Stimulated activated CD4-positive, alpha-beta T cell treated with anti-CD3 and anti-CD28 coated beads, Interleukin-4, amount 100 ng/mL, for 48 hours (primary cell): ENCODE measurements around the gene C4orf51.

Source experiments
- DNase-seq, 2 donors: peaks; one replicate each; pipeline ENCODE4 v3.0.0-alpha.2; 2020; ENCODE audit warnings: low read depth in 2 of 2

The C4orf51 gene

DNA sequence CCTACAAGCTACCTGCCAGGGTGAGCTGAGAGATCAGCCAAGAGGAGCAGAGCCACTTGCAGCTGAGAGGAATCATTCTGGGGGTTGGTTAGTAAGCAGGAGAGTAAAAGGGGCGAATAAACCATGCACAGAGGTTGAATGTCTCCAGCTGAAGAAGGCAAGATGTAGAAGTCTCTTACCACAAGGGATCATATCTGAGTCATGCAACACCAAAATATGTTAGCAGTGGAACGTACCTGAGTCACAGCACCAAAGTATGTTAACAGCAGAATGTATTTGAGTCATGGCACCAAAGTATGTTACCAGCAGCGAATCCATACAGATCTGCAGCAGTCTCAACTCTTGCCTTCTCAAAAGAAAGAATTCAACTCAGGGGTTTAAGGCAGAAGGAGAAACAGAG lies 29.9 kb downstream of the C4orf51 start:
- no peak for DNase-seq

- DNase-seq = no peak
Measured at GRCh38 chr4:145716200-145716599, 36.3 kb downstream of the C4orf51 start.

- DNase-seq = no peak
Measured at GRCh38 chr4:145716661-145717200, 36.8 kb downstream of the C4orf51 start.

GRCh38 chr4:145719752-145720624 lies 40.0 kb downstream of the C4orf51 start:
- DNase-seq = no peak

DNA sequence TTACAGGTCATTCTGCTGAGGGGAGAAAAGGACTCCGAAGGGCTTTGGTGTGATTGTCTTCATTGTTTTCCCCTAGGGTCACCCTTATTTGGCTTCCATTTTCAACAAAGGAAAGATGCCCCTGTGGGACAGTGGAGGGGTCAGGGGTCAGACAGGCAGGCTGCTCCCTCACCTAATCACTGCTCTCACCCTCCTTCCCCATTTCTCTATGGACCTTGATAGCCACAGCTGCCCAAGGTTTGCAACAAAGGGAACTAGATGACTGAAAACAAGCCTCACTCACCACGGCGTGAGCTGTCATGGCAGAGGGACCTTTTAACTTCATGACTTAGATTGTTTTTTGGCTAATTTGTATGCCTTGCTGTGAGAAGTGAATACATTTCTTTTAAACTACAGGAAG lies 40.7 kb downstream of the C4orf51 start:
- DNase-seq = no peak

GRCh38 chr4:145722561-145722960 lies 42.6 kb downstream of the C4orf51 start:
- DNase-seq = no peak

DNA sequence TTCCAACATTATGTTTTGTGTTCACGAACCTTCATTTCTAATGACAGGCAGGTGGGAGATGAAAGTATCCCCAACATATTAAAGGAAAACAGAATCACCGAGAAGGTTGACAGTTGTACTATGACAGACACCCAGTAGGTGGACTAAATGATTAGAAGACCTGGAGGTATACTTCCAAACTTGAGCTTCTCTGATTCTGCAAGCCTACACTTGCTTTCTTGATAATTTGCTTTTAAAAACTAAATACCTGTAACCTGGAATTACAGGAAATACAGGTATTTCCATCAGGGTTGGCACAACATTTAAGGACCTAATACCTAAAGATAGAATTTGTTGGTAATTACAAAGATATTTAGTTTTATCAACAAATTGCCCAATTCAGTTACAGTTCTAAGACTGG lies 43.4 kb downstream of the C4orf51 start:
- DNase-seq = no peak

GRCh38 chr4:145730026-145730425 lies 50.1 kb downstream of the C4orf51 start:
- no peak for DNase-seq

GRCh38 chr4:145731028-145731427 lies 51.1 kb downstream of the C4orf51 start:
- DNase-seq = no peak

- peak in 1 of 2 donors; percentile 14 for DNase-seq
Measured at GRCh38 chr4:145732001-145732815, 52.3 kb downstream of the C4orf51 start.

- peak; percentile 78 to 89 for DNase-seq
Measured at GRCh38 chr4:145732895-145733880, 53.2 kb downstream of the C4orf51 start.

DNA sequence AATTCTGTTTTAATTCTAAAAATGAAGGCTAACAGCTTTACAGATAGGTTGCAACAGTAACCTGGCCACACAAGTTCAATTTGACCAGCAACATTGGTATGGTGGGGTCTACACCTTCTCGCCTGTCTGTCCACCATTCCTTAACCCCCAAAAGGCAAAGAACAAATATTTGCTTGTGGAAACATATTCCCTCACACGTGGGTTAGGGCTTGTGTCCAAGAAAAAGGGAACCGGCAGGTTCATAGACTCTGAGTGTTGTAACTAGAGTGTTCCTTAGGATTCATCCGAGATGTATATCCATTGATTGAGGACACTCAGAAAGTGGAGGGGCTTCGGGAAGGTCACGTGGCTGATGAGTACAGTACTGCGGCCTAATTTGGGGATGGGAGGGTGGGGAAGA lies 54.1 kb downstream of the C4orf51 start:
- DNase-seq = no peak

DNA sequence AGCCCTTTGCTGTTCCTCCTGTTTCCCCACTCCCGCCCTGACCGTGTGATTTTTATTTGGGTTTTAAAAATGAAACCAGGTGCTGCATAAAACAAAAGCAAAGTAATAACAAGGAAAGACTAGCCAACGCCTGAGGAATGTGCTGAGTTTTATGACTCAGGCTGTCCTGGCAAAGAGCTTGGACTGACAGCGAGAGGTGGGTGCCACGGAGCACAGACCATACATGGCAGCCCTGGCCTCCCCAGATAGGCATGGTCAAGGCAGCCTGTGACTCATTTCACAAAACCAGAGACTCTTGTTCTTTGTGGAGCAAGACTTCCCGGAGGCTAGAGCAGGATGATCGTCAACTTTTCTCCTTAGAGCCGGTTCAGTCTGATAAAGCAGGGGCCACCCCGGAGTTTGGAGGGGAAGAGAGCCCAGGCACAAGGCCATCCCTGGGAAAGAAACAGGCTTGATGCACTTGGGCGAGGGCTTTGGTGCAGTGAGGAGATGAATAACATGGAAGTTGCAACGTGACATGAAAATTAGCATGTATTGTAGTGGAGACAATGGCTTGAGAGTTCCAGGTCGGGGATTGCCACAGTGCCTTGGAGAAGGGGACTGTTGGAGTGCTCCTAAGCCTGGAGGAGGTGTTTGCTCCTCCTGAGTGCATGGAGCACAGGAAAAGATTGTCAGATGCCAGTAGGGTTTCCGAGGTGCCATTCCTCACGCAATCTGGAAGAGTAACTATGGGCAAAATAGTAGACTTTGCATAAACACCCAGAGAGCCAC lies 54.8 kb downstream of the C4orf51 start:
- DNase-seq = no peak

- DNase-seq = no peak
Measured at GRCh38 chr4:145735347-145735675, 55.4 kb downstream of the C4orf51 start.

DNA sequence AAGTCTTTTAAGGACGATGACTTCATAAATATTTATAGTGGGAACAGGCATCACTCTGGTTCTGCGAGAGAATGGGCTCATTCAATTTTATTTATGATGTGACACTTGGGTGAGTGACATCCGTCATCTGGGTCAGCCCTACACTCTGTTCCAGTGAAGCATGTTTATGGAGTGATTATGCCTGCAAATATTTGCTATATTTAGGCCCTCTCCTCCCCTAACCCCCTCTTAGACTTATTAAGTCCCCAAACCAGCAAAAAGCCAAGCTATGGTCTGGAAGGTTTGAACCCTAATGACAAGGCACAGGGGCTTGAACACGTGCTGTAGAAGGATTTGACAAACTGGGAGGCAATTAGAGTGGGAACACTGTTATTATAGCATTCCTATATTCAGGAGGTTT lies 55.9 kb downstream of the C4orf51 start:
- no peak for DNase-seq

DNA sequence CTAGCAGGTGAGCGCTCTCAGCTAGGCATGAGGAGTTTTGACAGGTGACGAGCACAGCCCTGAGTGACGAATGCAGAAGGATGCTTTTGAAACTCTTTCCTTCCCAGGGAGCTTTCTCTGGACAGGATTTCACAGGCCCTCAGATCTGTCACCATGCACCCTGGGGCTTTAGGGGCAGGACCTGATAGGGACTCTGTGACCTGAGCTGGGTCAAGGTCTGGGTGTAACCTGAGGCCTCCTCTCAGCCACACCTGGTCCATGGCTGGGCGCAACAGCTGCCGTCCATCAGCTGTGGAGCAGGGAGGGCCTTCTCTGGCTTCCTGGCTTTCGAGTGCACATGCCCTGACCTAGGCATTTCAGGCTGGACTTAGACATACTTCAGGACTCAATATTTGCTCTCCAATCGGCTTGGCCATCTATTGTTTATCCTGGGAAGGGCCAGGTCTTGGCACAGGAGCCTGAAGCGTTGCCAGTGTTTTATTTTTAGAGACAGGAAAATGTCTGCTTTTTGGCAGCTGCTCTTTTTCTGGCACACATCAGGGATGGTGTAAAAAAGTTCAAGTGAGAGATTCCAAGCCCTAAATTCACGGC lies 56.4 kb downstream of the C4orf51 start:
- no peak for DNase-seq

DNA sequence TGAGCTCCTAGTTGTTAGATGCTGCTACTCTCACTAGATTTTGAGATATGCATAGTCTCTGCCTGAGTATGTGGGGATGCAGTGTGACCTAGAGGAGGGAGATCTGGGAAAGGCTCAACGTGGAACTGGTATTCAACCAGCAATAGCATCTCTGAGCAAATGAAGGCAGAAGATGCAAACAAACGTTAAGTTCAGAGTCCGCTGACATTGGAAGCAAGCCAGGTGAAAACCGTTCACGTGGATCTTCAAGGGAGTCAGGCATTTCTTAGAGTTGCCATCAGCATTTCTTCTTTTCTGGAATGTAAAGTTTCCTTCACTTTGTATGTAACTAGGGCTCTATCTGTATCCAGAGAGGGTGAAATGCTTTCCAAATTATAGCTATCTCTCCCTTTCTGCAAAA lies 59.9 kb downstream of the C4orf51 start:
- no peak for DNase-seq

DNA sequence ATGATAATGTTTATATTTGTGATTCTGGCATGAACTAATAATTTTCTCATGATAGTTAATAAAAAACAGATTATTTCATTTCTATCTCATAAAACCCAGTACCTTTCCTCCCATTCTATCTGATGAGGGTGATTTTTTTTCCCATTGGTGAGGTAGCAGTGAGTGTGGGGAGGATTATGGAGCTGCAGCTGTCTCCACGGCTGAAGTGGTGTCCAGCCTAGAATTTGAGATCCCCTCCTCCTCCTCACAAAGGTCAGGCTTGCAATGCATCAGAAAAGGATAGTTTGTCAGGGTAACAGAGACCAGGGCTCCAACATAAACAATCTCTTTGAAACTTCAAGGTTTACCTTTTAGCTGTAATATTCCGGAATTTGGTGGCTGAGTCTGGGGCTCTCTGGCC lies 60.9 kb downstream of the C4orf51 start:
- no peak for DNase-seq

DNA sequence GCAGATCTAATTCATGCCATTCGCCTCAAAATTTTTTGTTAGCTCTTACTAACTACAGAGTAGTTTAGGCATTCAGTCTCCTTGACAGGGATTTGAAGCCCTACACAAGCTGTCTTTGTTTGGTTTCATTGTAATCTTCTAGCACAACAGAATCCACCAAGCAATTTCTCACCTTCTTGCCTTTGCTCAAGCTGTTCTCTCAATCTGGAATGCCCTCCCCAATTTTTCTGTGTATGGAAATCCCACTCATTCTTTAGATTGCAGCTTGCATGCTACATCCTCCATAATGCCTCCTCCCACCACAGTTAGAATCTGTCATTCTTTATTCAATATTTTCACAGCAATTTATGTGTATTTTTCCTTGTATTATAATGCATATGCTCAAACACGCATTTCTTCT lies 63.7 kb downstream of the C4orf51 start:
- no peak for DNase-seq

- no peak for DNase-seq
Measured at GRCh38 chr4:145755802-145756201, 75.9 kb downstream of the C4orf51 start.
